Neural cell (in vitro differentiated cells): ENCODE results near the gene PFN3.

Experiments used
- EP300 ChIP-seq: fragments of 450-650 bp; conservative IDR thresholded peaks from 2 replicates; pipeline ENCODE4 v1.6.1; 2014; ENCODE audit warnings: antibody characterized with exemption, mild to moderate bottlenecking, moderate library complexity; ENCODE audit not compliant: poor library complexity, severe bottlenecking
- EZH2 ChIP-seq: fragments of 200-600, 300-800 bp; shearing (Covaris generic), sonication (generic); IDR thresholded peaks from 2 replicates; pipeline ENCODE4 v1.6.1; 2014; ENCODE audit warnings: antibody characterized with exemption, low read length, borderline replicate concordance, mild to moderate bottlenecking; ENCODE audit not compliant: insufficient read depth, poor library complexity, severe bottlenecking
- MXI1 ChIP-seq: fragments of 450-650 bp; conservative IDR thresholded peaks from 2 replicates; pipeline ENCODE4 v1.6.1; 2014; ENCODE audit warnings: antibody characterized with exemption, mild to moderate bottlenecking; ENCODE audit not compliant: poor library complexity, severe bottlenecking
- POLR2AphosphoS5 ChIP-seq: IDR thresholded peaks from 2 replicates; pipeline ENCODE4 v1.6.1; 2012
- RAD21 ChIP-seq: fragments of 450-650 bp; conservative IDR thresholded peaks from 2 replicates; pipeline ENCODE4 v1.6.1; 2014; ENCODE audit warnings: antibody characterized with exemption, mild to moderate bottlenecking, moderate library complexity
- TAF1 ChIP-seq: IDR thresholded peaks from 2 replicates; pipeline ENCODE4 v1.6.1; 2012; ENCODE audit warnings: low read depth
- TF ChIP-seq, protein P1 (sequence below): fragments of 450-650 bp; IDR thresholded peaks from 2 replicates; pipeline ENCODE4 v1.5.1; 2014; ENCODE audit warnings: antibody characterized with exemption, mild to moderate bottlenecking, moderate library complexity; ENCODE audit not compliant: poor library complexity, severe bottlenecking
- TF ChIP-seq, protein P2 (sequence below): IDR thresholded peaks from 2 replicates; pipeline ENCODE4 v1.6.1; 2012; ENCODE audit warnings: borderline replicate concordance

DNA sequence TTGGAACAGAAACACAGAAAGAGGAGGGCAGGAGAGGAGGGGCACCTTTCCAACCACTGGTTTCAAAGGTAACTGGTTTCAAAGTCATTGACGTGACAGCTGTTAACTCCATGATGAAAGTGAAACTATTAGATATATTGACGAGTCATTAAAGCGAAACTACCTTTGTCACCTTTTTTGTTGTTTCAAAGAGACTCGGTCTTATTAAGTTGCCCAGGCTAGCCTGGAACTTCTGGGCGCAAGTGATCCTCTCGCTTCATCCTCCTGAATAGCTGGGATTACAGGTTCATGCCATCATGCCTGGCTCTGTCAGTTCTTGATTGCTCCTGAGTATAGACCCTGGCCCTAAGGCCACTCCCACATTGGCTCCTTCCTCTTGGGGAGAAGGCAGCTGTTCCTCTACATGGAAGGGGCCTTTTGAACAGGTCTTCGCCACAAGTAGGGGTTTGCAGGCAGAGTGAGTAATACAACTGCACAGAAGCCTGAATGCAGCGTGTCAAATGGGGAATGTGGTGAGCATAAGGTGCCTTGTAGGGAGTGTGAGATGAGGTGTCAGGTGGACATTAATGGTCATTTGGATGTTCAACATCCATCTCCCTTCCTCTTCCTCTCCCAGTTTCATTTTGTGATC, 12.3 kb upstream of the PFN3 start:
- no peak for TF ChIP-seq RAD21
- TF ChIP-seq POLR2AphosphoS5, result no peak
- no peak for TF ChIP-seq EP300
- TF ChIP-seq, protein P1, sequence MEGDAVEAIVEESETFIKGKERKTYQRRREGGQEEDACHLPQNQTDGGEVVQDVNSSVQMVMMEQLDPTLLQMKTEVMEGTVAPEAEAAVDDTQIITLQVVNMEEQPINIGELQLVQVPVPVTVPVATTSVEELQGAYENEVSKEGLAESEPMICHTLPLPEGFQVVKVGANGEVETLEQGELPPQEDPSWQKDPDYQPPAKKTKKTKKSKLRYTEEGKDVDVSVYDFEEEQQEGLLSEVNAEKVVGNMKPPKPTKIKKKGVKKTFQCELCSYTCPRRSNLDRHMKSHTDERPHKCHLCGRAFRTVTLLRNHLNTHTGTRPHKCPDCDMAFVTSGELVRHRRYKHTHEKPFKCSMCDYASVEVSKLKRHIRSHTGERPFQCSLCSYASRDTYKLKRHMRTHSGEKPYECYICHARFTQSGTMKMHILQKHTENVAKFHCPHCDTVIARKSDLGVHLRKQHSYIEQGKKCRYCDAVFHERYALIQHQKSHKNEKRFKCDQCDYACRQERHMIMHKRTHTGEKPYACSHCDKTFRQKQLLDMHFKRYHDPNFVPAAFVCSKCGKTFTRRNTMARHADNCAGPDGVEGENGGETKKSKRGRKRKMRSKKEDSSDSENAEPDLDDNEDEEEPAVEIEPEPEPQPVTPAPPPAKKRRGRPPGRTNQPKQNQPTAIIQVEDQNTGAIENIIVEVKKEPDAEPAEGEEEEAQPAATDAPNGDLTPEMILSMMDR, result no peak
- TF ChIP-seq TAF1, result no peak
- no peak for TF ChIP-seq MXI1
- TF ChIP-seq, protein P2, sequence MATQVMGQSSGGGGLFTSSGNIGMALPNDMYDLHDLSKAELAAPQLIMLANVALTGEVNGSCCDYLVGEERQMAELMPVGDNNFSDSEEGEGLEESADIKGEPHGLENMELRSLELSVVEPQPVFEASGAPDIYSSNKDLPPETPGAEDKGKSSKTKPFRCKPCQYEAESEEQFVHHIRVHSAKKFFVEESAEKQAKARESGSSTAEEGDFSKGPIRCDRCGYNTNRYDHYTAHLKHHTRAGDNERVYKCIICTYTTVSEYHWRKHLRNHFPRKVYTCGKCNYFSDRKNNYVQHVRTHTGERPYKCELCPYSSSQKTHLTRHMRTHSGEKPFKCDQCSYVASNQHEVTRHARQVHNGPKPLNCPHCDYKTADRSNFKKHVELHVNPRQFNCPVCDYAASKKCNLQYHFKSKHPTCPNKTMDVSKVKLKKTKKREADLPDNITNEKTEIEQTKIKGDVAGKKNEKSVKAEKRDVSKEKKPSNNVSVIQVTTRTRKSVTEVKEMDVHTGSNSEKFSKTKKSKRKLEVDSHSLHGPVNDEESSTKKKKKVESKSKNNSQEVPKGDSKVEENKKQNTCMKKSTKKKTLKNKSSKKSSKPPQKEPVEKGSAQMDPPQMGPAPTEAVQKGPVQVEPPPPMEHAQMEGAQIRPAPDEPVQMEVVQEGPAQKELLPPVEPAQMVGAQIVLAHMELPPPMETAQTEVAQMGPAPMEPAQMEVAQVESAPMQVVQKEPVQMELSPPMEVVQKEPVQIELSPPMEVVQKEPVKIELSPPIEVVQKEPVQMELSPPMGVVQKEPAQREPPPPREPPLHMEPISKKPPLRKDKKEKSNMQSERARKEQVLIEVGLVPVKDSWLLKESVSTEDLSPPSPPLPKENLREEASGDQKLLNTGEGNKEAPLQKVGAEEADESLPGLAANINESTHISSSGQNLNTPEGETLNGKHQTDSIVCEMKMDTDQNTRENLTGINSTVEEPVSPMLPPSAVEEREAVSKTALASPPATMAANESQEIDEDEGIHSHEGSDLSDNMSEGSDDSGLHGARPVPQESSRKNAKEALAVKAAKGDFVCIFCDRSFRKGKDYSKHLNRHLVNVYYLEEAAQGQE, result no peak
- no peak for TF ChIP-seq EZH2
